Measurements from ENCODE around the gene C11orf21.

C11orf21 gene

DNA sequence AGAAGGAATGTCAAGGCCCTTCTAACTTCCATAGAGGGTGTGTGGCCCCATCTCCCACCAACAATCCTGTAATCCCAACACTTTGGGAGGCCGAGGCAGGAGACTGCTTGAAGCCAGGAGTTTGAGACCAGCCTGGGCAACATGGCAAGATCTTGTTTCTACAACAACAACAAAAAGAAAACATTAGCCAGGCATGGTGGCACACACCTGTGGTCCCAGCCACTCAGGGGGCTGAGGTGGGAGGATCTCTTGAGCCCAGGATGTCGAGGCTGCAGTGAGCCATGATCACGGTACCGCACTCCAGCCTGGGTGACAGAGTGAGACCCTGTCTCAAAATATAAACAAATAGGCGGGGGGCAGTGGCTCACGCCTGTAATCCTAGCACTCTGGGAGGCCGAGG lies 17.0 kb upstream of the C11orf21 start:
- H3K9me3 ChIP-seq (ENCODE audit: control insufficient read depth, low read length) = no peaks in the 10 kb centered on the region
- no peaks in the 10 kb centered on the region for H3K27me3 ChIP-seq (ENCODE audit: control insufficient read depth, insufficient read depth, low read length)
- H3K4me1 ChIP-seq (ENCODE audit: control insufficient read depth, insufficient read depth, low read length) = peaks cover 9% of the 10 kb centered on the region
- H3K9ac ChIP-seq (ENCODE audit: low read length) = no peak overlapping the region
- no peaks in the 10 kb centered on the region for H3K36me3 ChIP-seq (ENCODE audit: control insufficient read depth, insufficient read depth, low read length)
- no peak overlapping the region for H3K4me3 ChIP-seq (ENCODE audit: low read length)

- H3K9me3 ChIP-seq (ENCODE audit: control insufficient read depth, low read length) = no peaks in the 10 kb centered on the region
- no peak overlapping the region for H3K9ac ChIP-seq (ENCODE audit: low read length)
- H3K36me3 ChIP-seq (ENCODE audit: control insufficient read depth, insufficient read depth, low read length) = no peaks in the 10 kb centered on the region
- peaks cover 9% of the 10 kb centered on the region for H3K4me1 ChIP-seq (ENCODE audit: control insufficient read depth, insufficient read depth, low read length)
- H3K27me3 ChIP-seq (ENCODE audit: control insufficient read depth, insufficient read depth, low read length) = no peaks in the 10 kb centered on the region
- H3K4me3 ChIP-seq (ENCODE audit: low read length) = no peak overlapping the region
Observed at GRCh38 chr11:2318123-2318522, 16.4 kb upstream of the C11orf21 start.

DNA sequence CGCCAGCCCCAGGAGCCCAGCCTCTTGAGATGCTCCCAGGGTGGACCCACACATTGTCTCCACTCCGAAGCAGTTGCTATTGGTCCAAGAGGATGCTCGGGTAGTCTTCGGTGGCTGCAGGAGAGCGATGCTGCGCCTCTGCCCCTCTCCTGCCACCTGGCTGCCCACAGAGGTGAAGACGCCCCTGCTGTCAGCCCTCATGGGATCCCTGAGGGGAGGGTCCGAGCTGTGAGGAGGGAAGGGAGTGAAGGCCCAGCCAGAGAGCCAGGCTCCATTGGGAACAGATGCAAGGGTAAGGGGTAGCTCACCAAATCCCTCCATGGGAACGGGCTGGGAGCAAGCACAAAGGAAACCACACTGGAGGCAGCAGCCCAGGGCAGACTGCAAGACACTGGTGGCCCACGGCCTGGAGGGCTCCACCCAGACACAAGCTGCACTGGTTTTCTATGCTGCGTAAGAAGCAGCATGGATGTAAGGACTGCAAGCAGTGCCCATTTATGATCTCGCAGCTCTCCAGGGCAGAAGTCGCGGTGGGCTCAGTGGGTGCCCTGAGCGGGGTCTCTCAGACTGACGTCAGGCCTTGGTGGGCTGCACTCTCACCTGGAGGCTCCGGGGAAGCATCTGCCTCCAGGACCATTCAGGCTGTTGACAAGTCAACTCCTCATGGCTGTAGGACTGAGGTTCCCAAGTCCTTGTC lies 15.8 kb upstream of the C11orf21 start:
- Histone ChIP-seq H3K4me1 (ENCODE audit: control insufficient read depth, insufficient read depth, low read length) (peaks cover 9% of the 10 kb centered on the region), H3K9me3 (ENCODE audit: control insufficient read depth, low read length) (no peaks in the 10 kb centered on the region), H3K4me3 (ENCODE audit: low read length) (no peak overlapping the region), H3K9ac (ENCODE audit: low read length) (no peak overlapping the region), H3K27me3 (ENCODE audit: control insufficient read depth, insufficient read depth, low read length) (no peaks in the 10 kb centered on the region), H3K36me3 (ENCODE audit: control insufficient read depth, insufficient read depth, low read length) (no peaks in the 10 kb centered on the region)

DNA sequence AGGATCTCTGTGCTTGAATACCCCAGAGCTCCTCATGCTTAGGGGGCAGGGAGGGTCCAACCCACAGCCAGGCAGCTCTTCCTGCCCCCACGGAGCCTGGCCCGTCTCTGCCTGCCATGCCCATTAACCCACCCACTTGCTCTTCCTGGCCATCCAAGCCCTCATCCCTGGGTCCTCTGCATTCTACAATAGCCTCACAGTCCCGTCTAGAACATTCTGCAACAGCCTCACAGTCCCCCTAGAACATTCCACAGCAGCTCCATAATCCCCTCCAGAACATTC lies 15.2 kb upstream of the C11orf21 start:
- peaks cover 9% of the 10 kb centered on the region for H3K4me1 ChIP-seq (ENCODE audit: control insufficient read depth, insufficient read depth, low read length)

DNA sequence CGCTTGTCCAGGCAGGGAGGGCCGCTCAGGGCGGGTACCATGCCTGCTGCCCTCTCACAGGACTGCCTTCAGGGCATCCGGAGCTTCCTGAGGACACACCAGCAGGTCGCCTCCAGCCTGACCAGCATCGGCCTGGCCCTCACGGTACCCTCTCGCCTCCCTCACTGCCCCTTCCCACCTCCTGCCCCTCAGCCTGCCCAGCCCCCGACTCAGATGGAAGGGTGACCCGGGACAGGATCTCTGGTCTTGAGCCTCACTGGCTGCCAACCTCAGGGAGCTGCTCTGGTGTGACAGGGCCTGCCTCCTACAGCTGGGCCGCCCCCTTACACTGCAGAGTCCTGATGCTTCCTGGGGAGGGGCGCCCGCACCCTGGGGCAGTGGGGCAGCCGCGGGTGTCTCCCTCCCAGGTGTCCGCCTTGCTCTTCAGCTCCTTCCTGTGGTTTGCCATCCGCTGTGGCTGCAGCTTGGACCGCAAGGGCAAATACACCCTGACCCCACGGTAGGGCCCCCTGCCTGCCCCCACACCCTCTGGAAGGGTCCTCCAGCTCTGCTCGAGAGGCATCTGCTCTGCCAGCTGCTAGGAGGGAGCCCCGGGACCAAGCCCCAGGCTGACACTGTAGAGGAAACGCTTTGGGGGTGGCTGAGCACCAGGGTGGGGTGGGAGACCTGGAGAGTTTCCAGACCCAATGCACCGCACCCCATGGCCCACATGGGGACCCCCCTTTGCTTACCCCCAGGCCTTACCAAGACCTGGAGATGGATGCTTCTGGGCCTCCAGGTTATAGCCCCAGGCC lies 14.6 kb upstream of the C11orf21 start:
- H3K4me3 ChIP-seq (ENCODE audit: low read length) = no peak overlapping the region

More for the DNA sequence above, 15.2 kb upstream of the C11orf21 start:
- H3K9ac ChIP-seq (ENCODE audit: low read length) = no peak overlapping the region
- H3K4me3 ChIP-seq (ENCODE audit: low read length) = no peak overlapping the region
- H3K36me3 ChIP-seq (ENCODE audit: control insufficient read depth, insufficient read depth, low read length) = no peaks in the 10 kb centered on the region
- no peaks in the 10 kb centered on the region for H3K27me3 ChIP-seq (ENCODE audit: control insufficient read depth, insufficient read depth, low read length)
- H3K9me3 ChIP-seq (ENCODE audit: control insufficient read depth, low read length) = no peaks in the 10 kb centered on the region

DNA sequence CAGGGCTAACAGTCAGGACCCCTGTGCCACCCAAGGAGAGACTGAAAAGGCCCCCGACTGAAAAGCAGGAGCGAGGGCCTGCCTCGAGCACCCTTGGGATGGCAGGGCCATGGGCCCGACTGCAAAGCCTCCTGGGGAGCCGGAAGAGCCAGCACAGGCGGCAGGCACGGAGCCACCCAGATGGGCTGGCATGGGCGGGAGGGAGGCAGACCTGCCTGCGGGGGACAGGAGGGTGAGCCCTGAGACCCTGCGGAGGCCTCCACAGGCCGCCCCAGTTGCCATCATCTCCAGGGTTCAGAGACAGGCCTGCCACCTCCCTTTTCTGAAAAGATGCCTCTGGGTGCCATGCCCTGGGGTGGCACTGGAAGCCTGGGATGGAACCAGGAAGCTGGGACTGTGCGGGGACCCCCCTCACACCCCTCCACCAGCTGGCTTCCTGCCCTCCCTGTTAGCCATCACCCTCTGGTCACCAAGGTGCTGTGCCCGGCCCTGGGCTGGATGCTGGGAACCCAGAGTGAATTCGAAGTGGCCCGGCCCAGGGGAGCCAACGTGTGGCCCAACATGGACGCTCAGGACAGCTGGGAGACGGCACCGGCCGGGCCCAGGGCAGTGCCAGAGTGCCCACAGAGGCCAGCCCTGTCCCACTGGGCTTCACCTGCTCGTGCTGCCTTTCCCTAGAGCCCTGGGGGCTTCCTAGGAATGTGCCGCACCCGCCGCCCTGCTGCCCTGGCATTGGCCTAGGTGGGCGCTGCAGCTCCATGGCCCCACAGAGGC lies 13.9 kb upstream of the C11orf21 start:
- Histone ChIP-seq H3K9me3 (ENCODE audit: control insufficient read depth, low read length) (no peaks in the 10 kb centered on the region), H3K4me3 (ENCODE audit: low read length) (no peak overlapping the region), H3K27me3 (ENCODE audit: control insufficient read depth, insufficient read depth, low read length) (no peaks in the 10 kb centered on the region), H3K9ac (ENCODE audit: low read length) (no peak overlapping the region), H3K36me3 (ENCODE audit: control insufficient read depth, insufficient read depth, low read length) (no peaks in the 10 kb centered on the region), H3K4me1 (ENCODE audit: control insufficient read depth, insufficient read depth, low read length) (peaks cover 9% of the 10 kb centered on the region)

More for the DNA sequence above, 14.6 kb upstream of the C11orf21 start:
- Histone ChIP-seq H3K36me3 (ENCODE audit: control insufficient read depth, insufficient read depth, low read length) (no peaks in the 10 kb centered on the region), H3K27me3 (ENCODE audit: control insufficient read depth, insufficient read depth, low read length) (no peaks in the 10 kb centered on the region), H3K4me1 (ENCODE audit: control insufficient read depth, insufficient read depth, low read length) (peaks cover 9% of the 10 kb centered on the region), H3K9me3 (ENCODE audit: control insufficient read depth, low read length) (no peaks in the 10 kb centered on the region), H3K9ac (ENCODE audit: low read length) (no peak overlapping the region)

DNA sequence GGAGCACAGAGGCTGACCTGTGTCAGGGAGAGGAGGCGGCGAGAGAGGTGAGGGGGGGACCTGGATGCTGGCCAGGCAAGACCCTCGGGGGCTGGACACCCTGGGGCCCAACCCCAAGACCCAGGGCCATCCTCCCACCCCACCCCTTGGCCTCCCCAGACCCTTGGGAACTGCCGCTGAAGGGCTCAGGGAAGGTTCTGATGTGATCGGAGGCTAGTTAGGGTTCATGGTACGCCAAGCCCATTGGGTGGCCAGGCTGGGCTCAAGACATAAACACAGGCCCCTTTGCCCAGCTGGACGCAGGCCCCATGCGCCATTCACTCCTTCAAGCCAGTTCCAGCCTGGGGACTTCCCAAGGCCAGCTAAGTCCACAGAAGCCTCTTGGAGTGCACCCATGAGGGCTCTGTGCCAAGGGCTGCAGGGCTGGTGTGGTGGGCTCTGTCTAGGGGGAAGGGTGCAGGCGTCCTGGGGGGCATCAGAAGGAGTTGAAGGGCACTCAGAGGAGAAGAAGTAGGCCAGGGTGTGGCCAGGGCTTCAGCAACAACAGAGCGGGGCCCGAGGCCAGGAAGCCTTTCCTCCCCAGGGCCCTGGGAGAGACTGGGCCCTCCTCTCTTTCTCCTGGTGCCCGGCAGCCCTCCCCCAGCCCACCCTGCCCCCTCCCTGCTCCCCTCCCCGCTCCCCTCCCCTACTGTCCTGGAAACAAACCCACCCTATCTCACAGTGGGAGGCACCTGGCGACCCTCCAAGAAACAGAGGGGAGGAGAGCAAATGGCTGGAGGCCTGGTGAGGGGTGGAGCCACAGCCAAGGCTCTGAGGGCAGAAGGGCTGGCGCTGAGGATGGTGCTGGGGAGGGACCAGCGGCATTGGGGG lies 13.0 kb upstream of the C11orf21 start:
- Histone ChIP-seq H3K4me3 (ENCODE audit: low read length) (no peak overlapping the region), H3K9ac (ENCODE audit: low read length) (peak overlapping the region; percentile 47), H3K36me3 (ENCODE audit: control insufficient read depth, insufficient read depth, low read length) (no peaks in the 10 kb centered on the region), H3K27me3 (ENCODE audit: control insufficient read depth, insufficient read depth, low read length) (no peaks in the 10 kb centered on the region), H3K4me1 (ENCODE audit: control insufficient read depth, insufficient read depth, low read length) (peaks cover 9% of the 10 kb centered on the region), H3K9me3 (ENCODE audit: control insufficient read depth, low read length) (no peaks in the 10 kb centered on the region)

GRCh38 chr11:2314136-2314524 lies 12.4 kb upstream of the C11orf21 start:
- no peak overlapping the region for H3K4me3 ChIP-seq (ENCODE audit: low read length)
- H3K9ac ChIP-seq (ENCODE audit: low read length) = no peak overlapping the region
- H3K27me3 ChIP-seq (ENCODE audit: control insufficient read depth, insufficient read depth, low read length) = no peaks in the 10 kb centered on the region
- H3K9me3 ChIP-seq (ENCODE audit: control insufficient read depth, low read length) = no peaks in the 10 kb centered on the region
- no peaks in the 10 kb centered on the region for H3K36me3 ChIP-seq (ENCODE audit: control insufficient read depth, insufficient read depth, low read length)
- H3K4me1 ChIP-seq (ENCODE audit: control insufficient read depth, insufficient read depth, low read length) = peaks cover 9% of the 10 kb centered on the region

DNA sequence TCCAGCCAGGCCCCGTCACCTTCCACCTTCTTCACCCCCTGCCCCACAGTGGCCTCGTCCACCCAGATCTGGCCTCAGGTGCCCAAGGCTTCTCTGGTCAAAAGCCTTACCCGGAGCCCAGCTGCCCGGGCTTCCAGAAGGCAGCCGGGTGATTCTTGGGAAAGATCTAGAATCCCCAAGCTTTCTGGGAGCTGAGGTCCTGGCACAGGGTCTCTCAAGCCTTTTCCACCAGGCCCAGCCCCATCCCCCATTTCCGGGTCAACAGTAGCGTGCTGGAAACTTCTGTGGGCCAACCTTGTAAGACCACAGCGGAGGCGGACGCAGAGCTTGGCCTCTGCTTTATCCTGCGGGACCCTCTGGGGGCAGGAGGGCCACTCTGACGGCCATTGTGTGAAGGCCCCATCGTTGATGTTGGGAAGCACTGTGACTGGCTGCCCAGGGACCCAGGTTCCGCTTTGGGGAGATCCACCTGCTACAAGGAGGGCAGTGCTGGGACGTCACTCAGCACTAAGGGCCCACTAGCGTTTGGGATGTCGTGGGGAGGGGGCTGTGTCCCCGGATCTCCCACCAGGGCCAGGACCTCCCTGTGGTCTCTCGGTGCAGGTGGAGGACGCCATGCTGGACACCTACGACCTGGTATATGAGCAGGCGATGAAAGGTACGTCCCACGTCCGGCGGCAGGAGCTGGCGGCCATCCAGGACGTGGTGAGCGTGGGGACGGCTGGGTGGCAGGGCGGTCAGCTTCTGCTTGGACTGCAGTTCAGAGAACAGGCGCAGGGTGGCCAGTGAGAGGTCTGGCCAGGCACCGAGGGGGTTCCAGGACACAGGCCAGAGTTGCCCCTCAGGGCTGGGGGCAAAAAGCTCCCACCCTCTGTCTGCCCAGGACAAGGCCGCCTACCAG lies 11.6 kb upstream of the C11orf21 start:
- no peak overlapping the region for H3K4me3 ChIP-seq (ENCODE audit: low read length)
- no peaks in the 10 kb centered on the region for H3K9me3 ChIP-seq (ENCODE audit: control insufficient read depth, low read length)
- H3K9ac ChIP-seq (ENCODE audit: low read length) = no peak overlapping the region
- peaks cover 9% of the 10 kb centered on the region for H3K4me1 ChIP-seq (ENCODE audit: control insufficient read depth, insufficient read depth, low read length)
- H3K27me3 ChIP-seq (ENCODE audit: control insufficient read depth, insufficient read depth, low read length) = no peaks in the 10 kb centered on the region
- no peaks in the 10 kb centered on the region for H3K36me3 ChIP-seq (ENCODE audit: control insufficient read depth, insufficient read depth, low read length)

DNA sequence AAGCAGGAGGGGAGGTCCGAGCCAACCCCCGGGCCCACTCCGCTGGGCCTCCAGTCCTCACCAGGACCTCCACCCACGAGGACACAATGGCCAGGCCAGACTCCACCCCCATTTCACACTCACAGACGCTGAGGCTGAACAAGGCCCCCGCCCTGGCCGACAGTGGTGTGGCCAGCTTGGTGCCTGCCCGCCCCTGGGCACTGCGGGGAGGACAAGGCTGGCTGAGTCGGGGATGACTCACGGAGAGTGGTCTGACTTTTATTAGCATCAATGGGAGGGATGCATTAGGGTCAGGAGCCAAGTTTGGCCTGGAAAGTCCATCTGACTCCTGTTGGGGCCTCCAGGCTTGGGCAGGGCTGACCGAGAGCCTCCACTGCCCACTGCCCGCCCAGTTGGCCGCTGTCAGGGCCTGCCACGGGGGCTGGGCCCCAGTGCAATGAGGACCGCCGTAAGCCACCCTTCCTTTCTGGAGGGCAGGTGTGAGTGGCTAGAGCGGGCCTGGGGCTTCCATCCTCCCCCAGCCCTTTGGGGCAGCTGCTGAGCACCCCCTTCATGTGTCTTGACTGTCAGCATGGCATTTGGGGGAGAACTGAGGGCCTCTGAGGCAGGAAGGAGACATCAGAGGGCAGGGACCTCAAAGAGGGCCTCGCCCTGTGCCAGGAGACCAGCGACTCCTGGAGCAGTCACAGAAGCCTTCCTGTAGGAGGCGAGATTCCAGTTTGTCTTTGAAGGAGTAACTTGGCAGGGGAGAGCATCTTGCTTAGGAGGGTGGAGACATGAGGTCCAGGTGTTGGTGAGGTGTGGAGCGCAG lies 10.7 kb upstream of the C11orf21 start:
- Histone ChIP-seq H3K9me3 (ENCODE audit: control insufficient read depth, low read length) (no peaks in the 10 kb centered on the region), H3K4me3 (ENCODE audit: low read length) (no peak overlapping the region), H3K9ac (ENCODE audit: low read length) (no peak overlapping the region), H3K36me3 (ENCODE audit: control insufficient read depth, insufficient read depth, low read length) (no peaks in the 10 kb centered on the region), H3K27me3 (ENCODE audit: control insufficient read depth, insufficient read depth, low read length) (no peaks in the 10 kb centered on the region), H3K4me1 (ENCODE audit: control insufficient read depth, insufficient read depth, low read length) (peaks cover 9% of the 10 kb centered on the region)
